Measurements from ENCODE around the gene CDH6.

The CDH6 gene

GRCh38 chr5:31268686-31269085 lies 75.2 kb downstream of the CDH6 start:
- no peak for DNase-seq

GRCh38 chr5:31269259-31269658 lies 75.8 kb downstream of the CDH6 start:
- no peak for DNase-seq

DNA sequence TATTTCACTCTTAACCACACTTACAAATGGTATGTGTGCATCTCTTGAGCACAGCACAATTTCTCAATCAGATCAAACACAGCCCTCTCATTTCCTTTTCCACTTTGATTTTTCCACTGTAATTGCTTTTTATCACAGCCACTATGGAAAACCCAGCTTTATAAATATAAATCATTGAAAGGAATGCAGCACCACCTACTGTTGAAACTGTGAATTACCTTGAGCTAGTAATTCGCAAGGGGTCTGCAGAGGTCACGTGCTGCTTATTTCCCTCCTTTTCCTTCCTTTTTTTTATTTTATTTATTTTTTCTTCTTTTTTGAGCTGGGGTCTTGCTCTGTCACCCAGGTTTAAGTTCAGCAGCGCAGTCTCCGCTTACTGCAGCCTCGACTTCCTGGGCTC lies 76.9 kb downstream of the CDH6 start:
- no peak for DNase-seq

GRCh38 chr5:31271567-31271966 lies 78.1 kb downstream of the CDH6 start:
- no peak for DNase-seq

- DNase-seq = no peak
Observed at GRCh38 chr5:31273161-31273560, 79.7 kb downstream of the CDH6 start.

DNA sequence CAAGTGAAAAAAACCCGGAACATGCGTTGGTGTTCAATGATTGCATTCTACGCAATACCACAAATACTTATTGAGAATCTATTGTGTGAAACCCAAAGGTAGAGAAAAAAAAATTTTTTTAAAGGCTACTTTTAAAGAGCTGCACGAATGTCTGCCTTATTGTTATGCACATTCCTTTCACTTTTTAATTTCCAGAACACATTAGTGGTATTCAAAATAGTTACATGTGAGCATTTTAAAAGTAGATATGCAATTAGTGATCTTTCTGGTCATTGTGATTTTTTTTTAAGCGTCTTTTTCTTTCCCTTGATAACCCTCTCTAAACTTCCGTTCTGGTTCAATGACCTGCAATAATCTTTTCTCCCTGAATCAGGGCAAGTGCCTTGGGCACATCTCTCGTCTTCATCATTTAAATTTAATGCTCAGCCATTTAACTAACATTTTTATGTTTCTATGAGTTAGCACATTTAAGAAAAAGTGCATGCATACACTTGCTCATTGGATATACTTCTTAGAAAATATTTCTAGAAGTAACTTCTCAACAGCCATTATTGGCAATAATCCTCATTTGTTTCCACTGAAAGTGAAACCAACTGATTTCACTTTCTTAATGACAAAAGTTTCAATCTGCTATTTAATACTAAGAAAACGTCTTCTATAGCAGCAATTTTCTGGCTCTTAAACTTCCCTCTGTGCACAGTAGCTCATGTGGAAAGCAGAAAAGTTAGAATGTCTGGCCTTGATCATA lies 80.3 kb downstream of the CDH6 start:
- no peak for DNase-seq

GRCh38 chr5:31280210-31280609 lies 86.7 kb downstream of the CDH6 start:
- DNase-seq = no peak

DNA sequence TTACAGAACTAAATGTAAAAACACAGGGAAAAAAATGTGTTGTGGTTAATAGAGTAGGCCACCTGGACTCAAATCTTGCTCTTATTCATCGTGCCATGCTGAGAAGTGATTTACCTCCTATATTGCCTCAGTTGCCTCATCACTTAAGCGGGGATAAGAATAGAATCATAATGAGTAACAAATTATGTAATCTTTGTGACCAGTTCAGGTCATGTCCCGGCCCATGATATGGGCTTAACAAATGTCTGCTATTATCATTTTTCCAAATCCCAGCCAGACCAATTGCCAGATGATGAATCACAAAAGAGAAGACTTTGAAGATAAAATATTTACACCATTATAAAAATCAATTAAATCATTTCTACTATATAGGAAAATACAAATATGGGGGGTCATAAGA lies 89.8 kb downstream of the CDH6 start:
- DNase-seq = no peak

- DNase-seq = no peak
Observed at GRCh38 chr5:31285025-31285424, 91.5 kb downstream of the CDH6 start.

GRCh38 chr5:31287985-31288384 lies 94.5 kb downstream of the CDH6 start:
- no peak for DNase-seq

DNA sequence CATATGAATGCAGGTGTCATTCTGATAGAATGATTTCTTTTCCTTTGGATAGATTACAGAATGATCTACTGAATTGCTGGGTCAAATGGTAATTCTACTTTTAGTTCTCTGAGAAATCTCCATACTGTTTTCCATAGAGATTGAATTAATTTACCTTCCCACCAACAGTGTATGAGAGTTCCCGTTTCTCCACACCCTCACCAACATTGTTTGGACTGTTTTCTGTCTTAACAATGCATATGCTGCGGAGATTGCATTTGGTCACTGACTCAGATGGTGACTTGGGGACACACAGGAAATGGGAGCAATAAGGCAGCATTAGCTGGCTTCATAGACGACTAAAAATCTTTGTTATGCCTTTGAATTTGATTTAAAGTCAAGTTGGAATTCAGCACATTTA lies 95.9 kb downstream of the CDH6 start:
- no peak for DNase-seq

DNA sequence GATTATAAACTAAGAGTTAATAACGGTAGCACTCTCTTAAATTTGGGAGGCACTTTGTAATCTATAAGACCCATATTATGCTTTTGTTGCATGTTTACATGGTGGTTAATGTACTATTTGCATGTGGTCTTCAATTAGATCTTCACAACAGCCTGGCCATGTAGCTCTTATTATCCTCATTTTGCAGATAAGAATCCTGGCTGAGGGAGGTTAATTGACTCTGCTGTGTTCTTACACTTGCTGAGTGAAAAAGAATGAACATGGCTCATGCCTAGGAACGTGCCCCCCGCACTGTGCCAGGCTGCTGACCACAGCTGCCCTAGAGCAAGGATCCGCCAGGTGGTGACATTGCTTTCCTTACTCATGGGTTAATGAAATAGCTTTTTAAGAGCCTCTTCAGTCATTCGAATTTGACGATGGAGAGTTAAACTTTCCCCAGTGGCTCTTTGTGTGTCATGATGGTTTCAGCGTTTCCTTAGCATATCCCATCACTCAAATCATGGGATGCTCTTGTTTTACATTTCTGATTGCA lies 97.9 kb downstream of the CDH6 start:
- DNase-seq = no peak

DNA sequence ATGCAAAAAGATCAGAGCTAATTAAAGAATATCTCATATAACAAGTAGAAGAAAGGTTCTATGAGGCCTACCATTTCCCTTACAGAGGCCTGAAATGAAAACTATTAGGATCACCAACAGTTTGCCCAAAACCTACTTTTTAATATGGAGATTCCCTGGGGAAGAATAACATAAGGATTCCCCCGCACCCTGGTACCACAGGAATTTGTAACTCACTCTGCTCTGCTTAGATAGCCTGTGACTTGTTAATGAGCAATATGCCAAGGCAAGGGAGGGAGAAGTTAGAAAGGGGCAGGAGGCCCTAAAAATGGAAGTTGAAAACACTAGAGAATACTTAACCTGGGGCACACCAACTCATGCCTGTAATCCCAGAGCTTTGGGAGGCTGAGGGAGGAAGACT lies 107.0 kb downstream of the CDH6 start:
- DNase-seq = no peak

GRCh38 chr5:31301833-31302232 lies 108.3 kb downstream of the CDH6 start:
- DNase-seq = no peak

DNA sequence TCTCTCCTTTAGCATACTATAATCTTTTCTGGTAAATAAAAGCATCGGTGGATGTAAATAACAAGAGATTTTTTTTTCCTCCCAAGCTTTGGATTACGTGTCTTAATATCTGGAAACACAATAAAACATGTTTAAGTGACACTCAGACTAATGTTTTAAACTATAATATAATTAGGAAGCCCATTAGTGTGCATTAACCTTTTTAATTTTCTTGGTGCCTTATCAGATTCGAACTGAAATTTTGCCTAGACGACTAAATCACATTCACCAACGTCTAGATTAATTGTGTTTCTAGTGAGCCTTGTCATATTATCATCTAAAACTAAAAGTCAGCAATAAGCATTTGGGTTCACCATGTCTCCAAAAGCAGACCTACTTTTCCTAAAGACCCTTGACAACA lies 110.2 kb downstream of the CDH6 start:
- no peak for DNase-seq

GRCh38 chr5:31317665-31318064 lies 124.2 kb downstream of the CDH6 start:
- no peak for DNase-seq

DNA sequence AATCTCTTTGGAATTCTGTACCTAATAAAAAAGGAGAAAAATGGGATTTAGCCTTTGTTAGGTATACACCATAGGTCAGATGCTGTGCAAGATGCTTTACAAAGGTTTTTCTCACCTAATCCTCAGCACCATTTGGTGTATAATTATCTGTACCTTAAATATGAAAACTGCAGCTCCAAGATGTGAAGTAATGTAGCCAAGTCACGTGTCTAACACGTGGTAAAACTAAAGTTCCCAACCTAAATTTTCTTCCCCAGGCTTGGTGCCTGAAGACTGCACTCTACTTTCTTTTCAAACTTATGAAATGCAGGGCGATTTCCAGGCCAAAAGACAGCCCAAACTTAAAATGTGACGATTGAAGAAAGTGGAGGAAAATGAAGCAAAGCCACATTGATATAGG lies 125.8 kb downstream of the CDH6 start:
- DNase-seq = no peak

GRCh38 chr5:31322946-31323345 lies 129.5 kb downstream of the CDH6 start:
- DNase-seq = no peak

DNA sequence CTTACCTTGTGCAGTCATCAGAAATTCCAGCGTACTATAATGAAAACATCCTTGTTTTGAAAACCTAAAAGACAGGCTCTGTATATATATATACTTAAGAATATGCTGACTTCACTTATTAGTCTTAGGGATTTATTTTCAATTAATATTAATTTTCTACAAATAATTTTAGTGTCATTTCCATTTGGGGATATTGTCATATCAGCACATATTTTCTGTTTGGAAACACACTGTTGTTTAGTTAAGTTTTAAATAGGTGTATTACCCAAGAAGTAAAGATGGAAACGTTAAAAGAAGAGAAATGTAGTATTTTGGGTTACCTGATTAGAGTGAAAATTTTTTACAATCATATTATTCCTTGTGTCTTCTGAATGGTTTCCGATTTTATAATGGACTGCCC lies 131.4 kb downstream of the CDH6 start:
- DNase-seq = no peak

GRCh38 chr5:31328040-31328733 lies 134.7 kb downstream of the CDH6 start:
- DNase-seq = no peak

GRCh38 chr5:31329715-31330114 lies 136.2 kb downstream of the CDH6 start:
- DNase-seq = no peak

DNA sequence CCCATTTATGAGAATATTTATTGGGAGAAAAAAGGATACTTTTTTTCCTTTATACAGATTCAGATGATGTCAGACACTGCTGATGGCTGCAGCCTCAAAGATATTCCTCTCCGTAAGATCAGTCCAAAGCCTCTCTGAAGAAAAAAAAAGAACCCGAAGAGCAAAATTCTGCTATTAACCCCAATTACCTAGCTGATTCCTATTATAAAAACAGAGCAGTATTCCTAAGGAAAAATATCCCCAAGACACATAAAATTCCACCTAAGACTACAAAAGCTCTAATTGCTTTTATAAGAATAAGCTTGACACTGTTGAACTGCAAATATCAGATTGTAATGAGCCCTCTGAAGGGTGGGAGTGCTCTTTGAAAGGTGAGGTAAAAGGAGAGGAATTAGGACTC lies 138.7 kb downstream of the CDH6 start:
- DNase-seq = no peak

DNA sequence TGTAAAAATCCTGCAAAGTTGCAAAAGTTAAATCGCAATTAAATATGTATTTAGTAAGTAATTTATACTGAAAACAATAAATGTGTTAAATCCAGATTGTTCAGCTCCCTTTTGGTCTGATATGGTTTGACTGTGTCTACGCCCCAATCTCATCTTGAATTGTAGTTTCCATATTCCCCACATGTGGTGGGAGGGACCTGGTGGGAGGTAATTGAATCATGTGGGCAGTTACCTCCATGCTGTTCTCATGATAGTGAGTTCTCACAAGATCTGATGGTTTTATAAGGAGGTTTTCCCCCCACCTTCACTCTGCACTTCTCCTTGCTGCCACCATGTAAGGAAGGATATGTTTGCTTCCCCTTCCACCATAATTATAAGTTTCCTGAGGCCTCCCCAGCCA lies 140.0 kb downstream of the CDH6 start:
- DNase-seq = no peak

DNA sequence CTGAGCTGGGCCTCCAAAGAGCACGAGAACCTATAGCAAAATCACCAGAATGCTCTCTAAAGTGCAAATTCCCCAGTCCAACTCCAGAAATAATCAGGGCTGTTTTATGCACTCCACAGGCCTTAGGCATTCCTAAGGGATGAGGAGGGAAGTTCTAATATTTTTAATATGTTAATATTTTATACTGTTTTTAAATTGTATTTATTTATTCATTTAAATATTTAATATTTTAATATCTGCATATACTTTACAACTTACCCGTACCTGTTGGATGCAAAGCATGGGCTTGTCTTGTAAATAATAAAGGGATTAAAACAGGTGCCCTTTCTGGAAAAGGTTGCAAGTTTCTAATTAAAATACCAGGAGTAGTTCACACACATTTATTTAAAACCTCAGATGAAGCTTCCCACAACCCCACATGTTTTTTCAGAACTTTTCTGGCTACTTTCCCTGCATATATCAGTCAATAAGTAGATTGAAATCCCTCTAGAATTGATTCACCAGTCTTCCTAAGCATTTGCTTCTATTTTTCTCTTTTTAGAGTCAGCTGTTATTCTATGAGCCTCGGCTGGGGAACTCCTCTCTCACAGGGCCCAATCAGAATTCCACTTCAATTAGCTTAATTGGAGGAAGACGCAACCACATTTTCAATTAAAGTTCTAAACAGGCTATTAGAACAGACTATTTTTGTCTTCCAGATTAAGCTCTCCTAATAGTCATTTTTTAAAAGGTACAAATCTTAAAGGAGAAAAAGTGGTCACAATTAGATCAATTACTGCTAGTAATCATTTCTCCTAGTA lies 140.8 kb downstream of the CDH6 start:
- no peak for DNase-seq
